CD4-positive, alpha-beta T cell (primary cell): ENCODE measurements around the gene GIGYF1. TPM values are rescaled to one million over a fixed set of nuclear protein-coding genes. Genes with fewer than 3 reads are reported as not detected.

Experiments
- ATAC-seq: fragments of 200-7000 bp; cut with Tn5 transposase; one replicate; pipeline ENCODE4 v1.10.0; 2022; ENCODE audit warnings: mild to moderate bottlenecking; ENCODE audit not compliant: poor library complexity
- CTCF ChIA-PET: fragments of 350-600 bp; sonication (Branson Sonifier 250); formaldehyde crosslinking; loops from one replicate; lab custom pipeline; 2021; ENCODE audit warnings: antibody characterized with exemption, inconsistent platforms; lab: Charles Lee
- POLR2A ChIA-PET: fragments of 350-600 bp; sonication (Branson Sonifier 250); formaldehyde crosslinking; loops from one replicate; lab custom pipeline; 2021; ENCODE audit warnings: antibody characterized with exemption, inconsistent platforms; lab: Charles Lee
- DNase-seq, 14 experiments: peaks; one replicate each; pipeline ENCODE4 v3.0.0-alpha.2; 2013 to 2020; ENCODE audit warnings: mixed read lengths in 2 of 14
- H3K27ac ChIP-seq, 2 donors: one replicate each; pipeline versions ENCODE4 v1.5.1 to v1.7.0; 2013; ENCODE audit warnings: low read length in 2 of 2, low read depth in 1 of 2, mild to moderate bottlenecking in 1 of 2
- H3K27me3 ChIP-seq, 2 experiments: 1 replicate in 1 of 2; 2 replicates in 1 of 2; pipeline versions ENCODE4 v1.6.1 to v1.7.0; 2013; ENCODE audit warnings: low read length in 2 of 2, control low read depth in 1 of 2, mild to moderate bottlenecking in 1 of 2, moderate library complexity in 1 of 2; ENCODE audit not compliant: insufficient read depth in 2 of 2, control insufficient read depth in 1 of 2
- H3K36me3 ChIP-seq: one replicate; pipeline ENCODE4 v1.6.1; 2013; ENCODE audit warnings: low read length, control low read depth; ENCODE audit not compliant: insufficient read depth
- H3K4me1 ChIP-seq: one replicate; pipeline ENCODE4 v1.6.1; 2013; ENCODE audit warnings: low read length, control low read depth; ENCODE audit not compliant: insufficient read depth
- H3K4me3 ChIP-seq: one replicate; pipeline ENCODE4 v1.5.1; 2013; ENCODE audit warnings: mild to moderate bottlenecking, low read length, moderate library complexity
- H3K9me3 ChIP-seq, 2 experiments: 1 replicate in 1 of 2; 2 replicates in 1 of 2; pipeline versions ENCODE4 v1.6.1 to v1.7.0; 2013; ENCODE audit warnings: low read length in 2 of 2, mild to moderate bottlenecking in 2 of 2, control low read depth in 1 of 2, moderate library complexity in 1 of 2; ENCODE audit not compliant: control insufficient read depth in 1 of 2, insufficient read depth in 1 of 2
- H3K27ac Mint-ChIP-seq: one replicate; pipeline ENCODE4 v1.8.0; 2020; ENCODE audit warnings: mixed read lengths
- H3K27me3 Mint-ChIP-seq: one replicate; pipeline ENCODE4 v1.8.0; 2021; ENCODE audit warnings: mixed read lengths
- H3K36me3 Mint-ChIP-seq: one replicate; pipeline ENCODE4 v1.8.0; 2021; ENCODE audit warnings: low read depth, mixed read lengths
- H3K4me1 Mint-ChIP-seq: one replicate; pipeline ENCODE4 v1.8.0; 2021; ENCODE audit warnings: low read depth, mixed read lengths
- H3K4me3 Mint-ChIP-seq: one replicate; pipeline ENCODE4 v1.8.0; 2020; ENCODE audit warnings: mild to moderate bottlenecking, mixed read lengths
- H3K9me3 Mint-ChIP-seq: one replicate; pipeline ENCODE4 v1.8.0; 2020; ENCODE audit warnings: mixed read lengths
- intact Hi-C, 2 experiments: fragments of 100-400 bp; cut with DNase I in 1 of 2; cut with micrococcal nuclease in 1 of 2; formaldehyde crosslinking; loops; one replicate each; pipeline versions ENCODE4 v1.15.1 to v1.9.0; 2023 to 2025; cut with DNase I, micrococcal nuclease
- total RNA-seq, 174 experiments: library from RNA in 2 of 174; stranded (reverse) in 2 of 174; gene quantifications; one replicate each; pipeline ENCODE4 v1.2.3 and lab custom pipeline; 2021 to 2026
- TF ChIP-seq, protein P1 (sequence below): fragments of 200-600 bp; IDR thresholded peaks from one replicate; pipeline ENCODE4 v1.8.0; 2022; ENCODE audit warnings: antibody characterized with exemption, mild to moderate bottlenecking

GIGYF1 gene
- total RNA-seq, 2 experiments from 2014 or later: 75.5 to 78.8 TPM

DNA sequence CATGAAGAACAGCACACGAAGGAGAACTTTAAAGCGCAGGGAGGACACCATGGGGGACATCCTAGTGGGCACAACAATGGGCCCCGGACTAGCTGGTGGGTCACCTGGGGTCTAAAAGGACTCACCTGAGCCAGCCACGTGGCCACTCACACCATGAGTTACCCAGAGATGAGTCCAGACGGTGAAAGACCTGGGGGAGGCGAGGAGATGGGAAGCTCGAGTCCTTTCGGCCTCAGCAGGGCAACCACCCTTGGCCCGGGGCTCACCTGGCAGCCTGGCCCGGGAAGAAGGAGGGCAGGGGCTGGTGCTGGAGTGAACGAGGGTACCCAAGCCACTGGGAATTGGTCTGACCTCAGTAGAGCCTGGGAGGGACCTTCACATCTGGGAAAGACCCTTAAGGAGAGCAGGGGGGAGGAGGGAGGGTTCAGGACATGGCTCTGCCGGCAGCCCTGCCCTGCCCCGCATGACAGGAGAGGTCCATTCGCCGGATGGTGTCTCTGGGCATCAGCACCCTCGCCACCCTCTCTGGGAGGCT lies 5.7 kb downstream of the GIGYF1 start:
- Histone ChIP-seq H3K27ac (no peak overlapping the region), H3K4me1 (peaks cover 50% of the 10 kb centered on the region), H3K4me3 (no peak overlapping the region), H3K27me3 (no peaks in the 10 kb centered on the region), H3K9me3 (no peaks in the 10 kb centered on the region), H3K36me3 (peaks cover 66% of the 10 kb centered on the region)
- CTCF ChIA-PET: interaction anchor here (0.7 kb wide), 1 partner anchor 80 kb away, joined by 3 read pairs; no protein-coding TSS in a partner anchor
- no peaks in the 10 kb centered on the region for H3K27me3 Mint-ChIP-seq
- H3K36me3 Mint-ChIP-seq: peaks cover 54% of the 10 kb centered on the region
- DNase-seq (no peak), ATAC-seq (no peak)
- intact Hi-C loops: no loop called here
- H3K27ac Mint-ChIP-seq: no peak overlapping the region
- H3K9me3 Mint-ChIP-seq: no peaks in the 10 kb centered on the region
- H3K4me1 Mint-ChIP-seq: peaks cover 29% of the 10 kb centered on the region
- no peak overlapping the region for H3K4me3 Mint-ChIP-seq
- POLR2A ChIA-PET: interaction anchor here (0.9 to 1.9 kb wide), 5 partner anchors 8 to 102 kb away, joined by 3 to 5 read pairs (median 4); partner anchors contain the start of genes FBXO24 and MOSPD3
- TF ChIP-seq, protein P1, sequence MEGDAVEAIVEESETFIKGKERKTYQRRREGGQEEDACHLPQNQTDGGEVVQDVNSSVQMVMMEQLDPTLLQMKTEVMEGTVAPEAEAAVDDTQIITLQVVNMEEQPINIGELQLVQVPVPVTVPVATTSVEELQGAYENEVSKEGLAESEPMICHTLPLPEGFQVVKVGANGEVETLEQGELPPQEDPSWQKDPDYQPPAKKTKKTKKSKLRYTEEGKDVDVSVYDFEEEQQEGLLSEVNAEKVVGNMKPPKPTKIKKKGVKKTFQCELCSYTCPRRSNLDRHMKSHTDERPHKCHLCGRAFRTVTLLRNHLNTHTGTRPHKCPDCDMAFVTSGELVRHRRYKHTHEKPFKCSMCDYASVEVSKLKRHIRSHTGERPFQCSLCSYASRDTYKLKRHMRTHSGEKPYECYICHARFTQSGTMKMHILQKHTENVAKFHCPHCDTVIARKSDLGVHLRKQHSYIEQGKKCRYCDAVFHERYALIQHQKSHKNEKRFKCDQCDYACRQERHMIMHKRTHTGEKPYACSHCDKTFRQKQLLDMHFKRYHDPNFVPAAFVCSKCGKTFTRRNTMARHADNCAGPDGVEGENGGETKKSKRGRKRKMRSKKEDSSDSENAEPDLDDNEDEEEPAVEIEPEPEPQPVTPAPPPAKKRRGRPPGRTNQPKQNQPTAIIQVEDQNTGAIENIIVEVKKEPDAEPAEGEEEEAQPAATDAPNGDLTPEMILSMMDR: no peak

DNA sequence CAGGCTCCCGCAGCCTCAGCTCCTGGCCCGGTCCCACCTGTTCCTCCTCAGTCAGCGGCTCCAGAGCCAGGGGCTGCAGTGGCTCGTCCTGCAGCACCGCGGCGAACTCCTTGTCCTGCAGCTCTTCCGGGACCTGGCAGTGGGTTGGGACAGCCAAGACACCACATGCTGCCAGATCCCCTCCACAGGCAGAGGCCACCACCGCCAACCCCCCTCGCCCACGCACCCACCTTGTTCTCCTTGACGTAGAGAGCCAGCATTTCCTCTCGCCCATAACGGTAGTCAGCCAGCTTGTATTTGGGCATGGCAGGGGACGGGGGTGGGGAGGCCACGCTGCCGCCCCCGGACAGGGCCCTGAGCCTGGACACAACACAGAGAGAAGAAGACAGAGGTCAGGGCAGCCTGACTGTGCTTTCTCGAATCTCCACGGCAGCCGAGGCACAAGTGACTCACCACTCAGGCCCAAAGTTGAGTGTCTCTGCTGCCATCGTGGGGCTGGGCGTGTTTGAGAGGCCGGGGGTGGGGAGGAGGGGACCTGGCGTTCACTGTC lies 6.2 kb downstream of the GIGYF1 start:
- Histone ChIP-seq H3K4me3 (no peak overlapping the region), H3K27me3 (no peaks in the 10 kb centered on the region), H3K9me3 (no peaks in the 10 kb centered on the region), H3K4me1 (peaks cover 44% of the 10 kb centered on the region), H3K36me3 (peaks cover 72% of the 10 kb centered on the region), H3K27ac (no peak overlapping the region)
- Mint-ChIP-seq H3K4me1 (peaks cover 23% of the 10 kb centered on the region), H3K36me3 (peaks cover 51% of the 10 kb centered on the region), H3K27ac (no peak overlapping the region), H3K27me3 (no peaks in the 10 kb centered on the region), H3K4me3 (no peak overlapping the region), H3K9me3 (no peaks in the 10 kb centered on the region)
- ATAC-seq: no peak
- peak in 1 of 14 experiments; percentile 20 for DNase-seq
- ChIA-PET POLR2A (interaction anchor here (1.6 kb wide), 1 partner anchor 15 kb away, joined by 3 read pairs; no protein-coding TSS in a partner anchor), CTCF (interaction anchor here (0.7 kb wide), 1 partner anchor 80 kb away, joined by 3 read pairs; no protein-coding TSS in a partner anchor)
- intact Hi-C loops: no loop called here
- TF ChIP-seq, protein P1: no peak

DNA sequence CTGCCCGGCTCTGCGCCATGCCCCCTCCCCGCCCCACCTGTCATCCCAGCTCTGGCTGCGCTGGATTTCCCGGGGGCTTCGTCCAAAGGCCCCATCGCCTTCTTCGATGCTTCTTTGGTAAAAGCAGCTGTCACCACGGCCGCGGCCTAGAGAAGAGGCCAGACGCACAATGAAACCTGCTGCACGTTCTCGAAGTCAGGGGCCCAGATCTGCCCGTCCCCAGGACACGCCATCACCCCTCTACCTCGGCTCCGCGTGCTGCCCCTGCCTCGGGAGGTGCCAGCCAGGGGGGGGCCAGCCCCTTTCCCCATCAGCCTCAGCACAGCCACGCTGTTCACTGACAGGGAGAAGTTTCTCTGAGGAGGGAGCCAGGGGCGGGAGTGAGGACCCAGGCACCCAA lies 6.8 kb downstream of the GIGYF1 start:
- Histone ChIP-seq H3K4me1 (peaks cover 38% of the 10 kb centered on the region), H3K4me3 (no peak overlapping the region), H3K27ac (no peak overlapping the region), H3K9me3 (no peaks in the 10 kb centered on the region), H3K27me3 (no peaks in the 10 kb centered on the region), H3K36me3 (peaks cover 77% of the 10 kb centered on the region)
- H3K9me3 Mint-ChIP-seq: no peaks in the 10 kb centered on the region
- H3K4me1 Mint-ChIP-seq: peaks cover 17% of the 10 kb centered on the region
- no peak overlapping the region for H3K4me3 Mint-ChIP-seq
- TF ChIP-seq, protein P1: no peak
- peak in 1 of 14 experiments; percentile 23 for DNase-seq
- ChIA-PET POLR2A (no interaction called here), CTCF (interaction anchor here (1.0 kb wide), 1 partner anchor 18 kb away, joined by 3 read pairs; no protein-coding TSS in a partner anchor)
- H3K27me3 Mint-ChIP-seq: no peaks in the 10 kb centered on the region
- no peak for ATAC-seq
- no peak overlapping the region for H3K27ac Mint-ChIP-seq
- intact Hi-C loops: no loop called here
- H3K36me3 Mint-ChIP-seq: peaks cover 51% of the 10 kb centered on the region
